ENCODE results near the gene CAND1. TPM values are rescaled to one million over a fixed set of nuclear protein-coding genes. Genes with fewer than 3 reads are reported as not detected.

The CAND1 gene
- total RNA-seq, 4 donors from 2014 or later = 66.1 to 76.5 (median 72.1) TPM

DNA sequence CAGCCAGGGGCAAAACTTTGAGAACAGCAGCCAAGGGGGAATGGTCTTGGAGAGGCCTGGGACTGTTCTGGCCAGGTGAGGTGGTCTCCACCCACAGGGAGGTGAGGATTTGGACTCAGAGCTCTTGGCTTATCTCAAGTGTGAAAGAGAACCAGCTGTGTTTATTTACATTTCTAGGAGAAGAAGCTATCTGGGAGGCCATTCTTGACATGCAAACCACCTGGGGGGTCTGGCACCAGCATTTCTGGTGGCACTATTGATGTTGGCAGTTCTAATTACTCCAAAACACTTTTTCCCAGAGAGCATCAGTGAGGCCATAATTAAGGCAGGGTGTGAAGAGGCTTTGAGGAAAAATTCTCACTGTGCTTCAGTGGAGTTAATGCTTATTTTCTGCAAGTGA is 95.1 kb downstream of the CAND1 start:
- TF ChIP-seq, protein P1, sequence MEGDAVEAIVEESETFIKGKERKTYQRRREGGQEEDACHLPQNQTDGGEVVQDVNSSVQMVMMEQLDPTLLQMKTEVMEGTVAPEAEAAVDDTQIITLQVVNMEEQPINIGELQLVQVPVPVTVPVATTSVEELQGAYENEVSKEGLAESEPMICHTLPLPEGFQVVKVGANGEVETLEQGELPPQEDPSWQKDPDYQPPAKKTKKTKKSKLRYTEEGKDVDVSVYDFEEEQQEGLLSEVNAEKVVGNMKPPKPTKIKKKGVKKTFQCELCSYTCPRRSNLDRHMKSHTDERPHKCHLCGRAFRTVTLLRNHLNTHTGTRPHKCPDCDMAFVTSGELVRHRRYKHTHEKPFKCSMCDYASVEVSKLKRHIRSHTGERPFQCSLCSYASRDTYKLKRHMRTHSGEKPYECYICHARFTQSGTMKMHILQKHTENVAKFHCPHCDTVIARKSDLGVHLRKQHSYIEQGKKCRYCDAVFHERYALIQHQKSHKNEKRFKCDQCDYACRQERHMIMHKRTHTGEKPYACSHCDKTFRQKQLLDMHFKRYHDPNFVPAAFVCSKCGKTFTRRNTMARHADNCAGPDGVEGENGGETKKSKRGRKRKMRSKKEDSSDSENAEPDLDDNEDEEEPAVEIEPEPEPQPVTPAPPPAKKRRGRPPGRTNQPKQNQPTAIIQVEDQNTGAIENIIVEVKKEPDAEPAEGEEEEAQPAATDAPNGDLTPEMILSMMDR (IDR thresholded peaks at IDR 0.05; ENCODE audit: low read depth) = no peak

- TF ChIP-seq, protein P1 (IDR thresholded peaks at IDR 0.05; ENCODE audit: low read depth) = no peak
Observed at GRCh38 chr12:67365131-67365530, 96.0 kb downstream of the CAND1 start.

DNA sequence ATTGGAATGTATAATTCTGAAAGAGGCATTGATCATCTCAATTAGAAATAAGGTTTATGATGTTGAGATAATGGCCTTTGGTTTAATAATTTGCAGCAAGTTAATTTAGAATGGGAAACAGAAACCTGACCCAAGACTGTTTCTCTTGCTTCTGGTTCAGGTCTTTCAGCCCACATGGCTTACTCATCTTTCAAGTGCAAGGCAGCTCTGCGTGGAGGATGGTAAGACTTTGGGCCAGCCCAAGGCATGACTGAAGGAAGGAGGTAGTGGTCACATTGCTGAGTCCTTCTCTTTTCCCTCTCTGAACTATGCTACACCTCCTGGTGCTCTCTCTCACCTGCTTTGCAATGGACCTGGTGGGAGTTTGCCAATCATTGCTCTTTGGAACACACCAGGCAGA is 98.7 kb downstream of the CAND1 start:
- TF ChIP-seq, protein P1 (IDR thresholded peaks at IDR 0.05; ENCODE audit: low read depth) = no peak
